ENCODE results near the gene DBP. TPM values are rescaled to one million over a fixed set of nuclear protein-coding genes. Genes with fewer than 3 reads are reported as not detected.

Gene DBP
- total RNA-seq, 4 donors from 2014 or later: 2.4 to 20.1 (median 10.1) TPM

DNA sequence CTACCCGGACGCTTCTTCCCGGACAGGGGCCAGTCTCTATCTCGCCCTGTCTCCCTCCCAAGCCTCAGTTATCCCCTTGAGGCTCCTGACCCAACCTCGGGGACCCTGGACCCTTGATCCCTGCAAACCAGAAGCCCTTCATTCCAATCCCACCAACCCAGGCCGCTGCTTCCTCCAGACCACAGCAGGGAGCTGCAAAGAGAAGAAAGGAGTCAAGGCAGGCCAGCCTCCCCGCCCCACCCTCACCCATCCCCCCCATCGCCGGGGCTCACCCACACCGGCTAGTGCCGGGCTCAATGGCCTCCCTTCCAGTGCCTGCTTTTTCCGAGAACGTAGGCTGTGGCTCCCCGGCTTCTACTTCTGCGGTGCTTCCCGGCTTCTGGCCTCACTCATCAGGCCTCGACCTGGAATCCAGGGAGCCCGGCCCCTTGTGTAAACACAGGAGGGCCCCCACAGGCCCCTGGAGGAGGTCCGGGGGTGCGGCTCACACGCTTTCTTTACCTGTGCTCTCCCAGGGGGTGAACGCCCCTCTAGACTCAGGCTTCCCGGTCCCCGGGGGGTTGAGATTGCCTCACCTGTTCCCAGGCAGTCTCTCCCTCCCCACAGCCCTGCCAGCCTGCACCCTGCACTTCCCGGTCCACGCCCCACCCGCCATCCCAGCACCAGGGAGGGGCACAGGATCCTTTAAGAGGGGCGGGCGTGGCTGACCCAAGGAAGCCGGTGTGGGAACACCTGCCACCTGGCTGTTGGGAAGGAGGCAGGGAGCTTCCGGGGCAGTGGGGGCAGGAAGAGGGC, 22.5 kb downstream of the DBP start, which contains the start of gene FAM83E:
TSS of gene FAM83E (minus strand) at position 641 of the 795 bp plus-strand sequence. CDS start 1,704 bp downstream, outside the sequence.
- WGBS, 2 donors: 43 to 52% methylated on average over 29 to 30 of the region's 31 CpGs
- no peak for DNase-seq (ENCODE audit: low spot score in 2 of 2)
- Histone ChIP-seq H3K36me3 (peaks cover 0 to 33% (median 13%) of the 10 kb centered on the region in 3 donors), H3K27ac (peak within 1 kb of the TSS in 2 of 4 donors; percentile 51 to 73), H3K9me3 (no peaks in the 10 kb centered on the region), H3K4me3 (peak within 1 kb of the TSS in 1 of 4 donors; percentile 12), H3K4me1 (peaks cover 0 to 45% (median 18%) of the 10 kb centered on the region in 4 donors), H3K27me3 (no peaks in the 10 kb centered on the region)
- TF ChIP-seq EP300 (IDR thresholded peaks at IDR 0.05): no peak
- TF ChIP-seq, protein P1, sequence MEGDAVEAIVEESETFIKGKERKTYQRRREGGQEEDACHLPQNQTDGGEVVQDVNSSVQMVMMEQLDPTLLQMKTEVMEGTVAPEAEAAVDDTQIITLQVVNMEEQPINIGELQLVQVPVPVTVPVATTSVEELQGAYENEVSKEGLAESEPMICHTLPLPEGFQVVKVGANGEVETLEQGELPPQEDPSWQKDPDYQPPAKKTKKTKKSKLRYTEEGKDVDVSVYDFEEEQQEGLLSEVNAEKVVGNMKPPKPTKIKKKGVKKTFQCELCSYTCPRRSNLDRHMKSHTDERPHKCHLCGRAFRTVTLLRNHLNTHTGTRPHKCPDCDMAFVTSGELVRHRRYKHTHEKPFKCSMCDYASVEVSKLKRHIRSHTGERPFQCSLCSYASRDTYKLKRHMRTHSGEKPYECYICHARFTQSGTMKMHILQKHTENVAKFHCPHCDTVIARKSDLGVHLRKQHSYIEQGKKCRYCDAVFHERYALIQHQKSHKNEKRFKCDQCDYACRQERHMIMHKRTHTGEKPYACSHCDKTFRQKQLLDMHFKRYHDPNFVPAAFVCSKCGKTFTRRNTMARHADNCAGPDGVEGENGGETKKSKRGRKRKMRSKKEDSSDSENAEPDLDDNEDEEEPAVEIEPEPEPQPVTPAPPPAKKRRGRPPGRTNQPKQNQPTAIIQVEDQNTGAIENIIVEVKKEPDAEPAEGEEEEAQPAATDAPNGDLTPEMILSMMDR (IDR thresholded peaks at IDR 0.05): no peak
- no peak for TF ChIP-seq POLR2A (IDR thresholded peaks at IDR 0.05)

DNA sequence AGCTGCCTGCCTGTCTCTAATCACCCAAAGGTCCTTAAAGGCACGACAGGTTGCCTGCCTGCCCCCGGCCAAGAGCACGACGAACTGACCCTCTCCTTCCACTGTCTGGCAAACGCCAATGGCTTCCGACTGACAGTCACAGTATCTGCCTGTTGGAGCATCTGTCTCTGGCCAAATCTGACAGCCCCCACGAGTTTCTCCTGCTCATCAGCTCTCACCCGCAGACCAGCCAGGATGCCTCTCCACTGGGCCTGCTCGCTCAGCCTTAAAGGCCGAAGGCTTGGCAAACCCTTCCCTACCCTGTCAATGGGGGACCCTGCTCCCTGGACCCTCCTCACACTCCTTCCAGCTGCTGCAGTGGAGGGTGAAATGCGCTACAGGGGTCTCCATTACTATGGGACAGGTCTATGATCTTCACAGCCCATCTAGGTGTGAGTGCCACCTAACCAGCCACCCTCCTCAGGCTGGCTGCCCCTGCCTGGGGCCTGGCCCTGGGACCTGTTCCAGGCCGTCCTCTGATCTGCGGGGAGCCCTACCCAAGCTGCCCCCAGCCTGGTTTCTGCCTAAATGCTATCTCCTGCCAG, 23.2 kb downstream of the DBP start:
- H3K27ac ChIP-seq: peak overlapping the region in 2 of 4 donors; percentile 51 to 73
- DNase-seq (ENCODE audit: low spot score in 2 of 2): no peak

DNA sequence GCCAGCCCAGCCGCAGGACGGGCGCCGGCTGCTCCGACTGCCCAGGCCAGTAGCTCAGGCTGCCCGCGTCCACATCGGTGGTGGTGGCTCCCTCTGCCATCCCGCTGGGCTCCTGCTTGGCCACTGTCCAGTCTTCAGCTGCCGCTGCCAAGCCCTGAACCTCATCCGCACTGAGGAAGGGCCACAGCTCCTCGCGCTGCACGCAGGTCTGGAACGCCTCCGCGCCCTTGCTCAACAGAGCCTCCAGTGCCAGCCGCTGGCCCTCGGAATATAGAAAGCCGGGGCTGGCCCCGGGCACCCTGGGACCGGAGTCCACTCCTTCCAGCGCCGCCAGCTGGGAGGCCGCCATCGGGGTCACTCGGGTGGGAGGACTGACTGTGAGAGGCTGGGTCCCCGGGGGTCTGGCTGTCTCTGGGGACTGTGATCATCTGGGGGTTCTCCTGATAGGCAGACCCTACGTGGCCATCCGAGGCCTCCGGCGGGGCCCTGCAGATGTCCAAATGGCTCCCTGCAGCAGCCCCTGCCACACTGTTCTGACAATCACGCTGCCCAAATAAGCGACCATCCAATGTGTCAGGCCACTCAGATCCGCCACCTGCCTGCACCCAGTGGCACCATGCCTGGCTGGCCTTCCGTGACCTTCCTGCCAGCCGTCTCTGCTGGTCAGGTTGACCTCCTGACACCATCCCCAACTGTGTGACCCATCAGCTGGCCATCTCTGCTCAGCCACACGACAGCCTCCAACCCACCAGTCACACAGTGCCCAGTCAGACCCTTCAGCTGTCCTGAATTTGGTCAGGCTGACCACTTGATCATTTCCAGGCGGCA, 23.9 kb downstream of the DBP start:
- peaks cover 0 to 40% (median 17%) of the 10 kb centered on the region in 4 donors for H3K4me1 ChIP-seq
- H3K4me3 ChIP-seq: no peak overlapping the region
- no peaks in the 10 kb centered on the region for H3K9me3 ChIP-seq
- TF ChIP-seq POLR2A (IDR thresholded peaks at IDR 0.05): no peak
- TF ChIP-seq EP300 (IDR thresholded peaks at IDR 0.05): no peak
- TF ChIP-seq, protein P1 (IDR thresholded peaks at IDR 0.05): no peak
- DNase-seq (ENCODE audit: low spot score in 2 of 2): no peak
- H3K27me3 ChIP-seq: no peaks in the 10 kb centered on the region
- 75 to 87% methylated on average over 19 to 37 of the region's 39 CpGs for WGBS, 2 donors
- peak overlapping the region in 1 of 4 donors; percentile 73 for H3K27ac ChIP-seq
- H3K36me3 ChIP-seq: peaks cover 0 to 33% (median 13%) of the 10 kb centered on the region in 3 donors

More for the DNA sequence above, 23.2 kb downstream of the DBP start:
- H3K4me3 ChIP-seq: peak overlapping the region in 1 of 4 donors; percentile 12
- H3K4me1 ChIP-seq: peaks cover 0 to 42% (median 18%) of the 10 kb centered on the region in 4 donors
- peaks cover 0 to 33% (median 13%) of the 10 kb centered on the region in 3 donors for H3K36me3 ChIP-seq
- TF ChIP-seq, protein P1 (IDR thresholded peaks at IDR 0.05): no peak
- TF ChIP-seq POLR2A (IDR thresholded peaks at IDR 0.05) (no peak), EP300 (IDR thresholded peaks at IDR 0.05) (no peak)
- H3K9me3 ChIP-seq: no peaks in the 10 kb centered on the region
- 74 to 81% methylated on average over 13 of the region's 13 CpGs for WGBS, 2 donors
- H3K27me3 ChIP-seq: no peaks in the 10 kb centered on the region

DNA sequence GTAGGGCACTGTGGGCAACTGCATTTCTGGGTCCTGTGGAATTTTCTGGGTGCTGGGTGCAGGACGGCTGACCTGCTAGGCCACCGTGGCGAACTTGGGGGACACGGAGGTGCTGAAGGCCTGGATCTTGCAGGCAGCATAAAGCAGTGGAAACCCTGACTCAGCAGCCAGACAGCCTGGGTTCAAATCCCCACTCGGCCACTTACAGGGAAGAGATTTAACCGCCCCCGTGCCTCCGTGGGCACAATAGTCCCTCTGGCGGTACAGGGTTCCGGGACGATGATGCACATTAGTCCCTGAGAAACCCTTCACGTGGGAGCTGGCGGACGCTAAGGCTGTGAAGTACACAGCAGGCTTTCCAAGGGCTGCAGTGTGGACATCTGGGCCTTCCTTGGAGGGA, 25.3 kb downstream of the DBP start:
- Histone ChIP-seq H3K36me3 (peaks cover 0 to 25% (median 13%) of the 10 kb centered on the region in 3 donors), H3K9me3 (no peaks in the 10 kb centered on the region), H3K4me3 (no peak overlapping the region), H3K27me3 (no peaks in the 10 kb centered on the region), H3K27ac (no peak overlapping the region), H3K4me1 (peaks cover 0 to 27% (median 3%) of the 10 kb centered on the region in 4 donors)
- no peak for DNase-seq (ENCODE audit: low spot score in 2 of 2)
- 76 to 85% methylated on average over 13 to 14 of the region's 14 CpGs for WGBS, 2 donors
- TF ChIP-seq EP300 (IDR thresholded peaks at IDR 0.05): no peak
- TF ChIP-seq, protein P1 (IDR thresholded peaks at IDR 0.05): no peak
- TF ChIP-seq POLR2A (IDR thresholded peaks at IDR 0.05): no peak
